ENCODE measurements around the gene ARHGAP26. TPM values are rescaled to one million over a fixed set of nuclear protein-coding genes. Genes with fewer than 3 reads are reported as not detected.

ARHGAP26 gene
- total and polyA plus RNA-seq, 2 of the 4 experiments (the other 2 are of a cell fraction): 0.54 to 0.56 TPM

DNA sequence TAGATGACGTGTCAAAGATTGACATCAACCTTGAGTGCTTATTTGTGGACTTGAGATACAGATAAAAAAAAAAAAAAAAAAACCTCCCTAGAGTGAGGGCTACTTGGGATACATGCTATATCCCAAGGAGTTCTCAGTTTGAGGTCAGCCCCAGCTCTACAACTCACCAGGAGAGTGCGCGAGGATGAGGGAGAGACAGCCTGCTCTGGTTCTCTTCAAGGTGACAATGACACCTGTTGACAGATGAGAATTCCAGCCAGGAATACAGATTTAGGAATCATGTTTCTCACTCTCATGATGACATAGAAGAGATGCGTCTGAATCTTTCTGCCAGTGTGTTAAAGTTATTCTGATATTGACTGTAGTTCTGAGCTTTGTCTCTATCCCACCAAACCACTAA lies 24.9 kb upstream of the ARHGAP26 start:
- BruUV-seq (replicated peaks): no TSS peak
- Histone ChIP-seq H2BK5ac (ENCODE audit: low read depth, low read length, poor library complexity, severe bottlenecking) (no peak overlapping the region), H4K5ac (ENCODE audit: low read depth, low read length) (no peak overlapping the region), H3K23ac (ENCODE audit: low read depth, low read length) (no peak overlapping the region), H2AK5ac (ENCODE audit: low read depth, low read length) (no peak overlapping the region), H3K27me3 (ENCODE audit: control insufficient read depth, insufficient read depth, low read length) (peaks cover 7% of the 10 kb centered on the region), H3K14ac (replicated peaks; ENCODE audit: low read depth, low read length) (no peak overlapping the region), H3K79me1 (ENCODE audit: low read depth in 1 of 2, low read length in 2 of 2) (no peaks in the 10 kb centered on the region), H2AK9ac (replicated peaks; ENCODE audit: low read depth, low read length, poor library complexity) (no peak overlapping the region), H3K56ac (ENCODE audit: extremely low read depth, insufficient read depth, low read length) (no peak overlapping the region), H4K20me1 (ENCODE audit: insufficient read depth, low read length) (no peaks in the 10 kb centered on the region), H3K4ac (ENCODE audit: low read depth, low read length) (no peak overlapping the region), H2BK15ac (ENCODE audit: low read depth, low read length) (no peak overlapping the region), H3K9me1 (ENCODE audit: insufficient read depth, low read length) (0 out of 2 replicates have a peak, but pooled peaks cover 3% of the 10 kb centered on the region), H3K27ac (ENCODE audit: insufficient read depth, low read length) (no peak overlapping the region), H3K18ac (ENCODE audit: low read depth, low read length) (no peak overlapping the region), H2AFZ (replicated peaks; ENCODE audit: low read length, poor library complexity) (no peak overlapping the region), H3K9me3 (ENCODE audit: control insufficient read depth, insufficient read depth, low read length) (no peaks in the 10 kb centered on the region), H3K4me1 (ENCODE audit: control insufficient read depth, insufficient read depth, low read length) (peaks cover 7% of the 10 kb centered on the region), H4K91ac (ENCODE audit: insufficient read depth, low read depth, low read length) (no peak overlapping the region), H2BK20ac (ENCODE audit: low read depth, low read length) (no peak overlapping the region), H4K8ac (ENCODE audit: low read depth in 2 of 2, low read length in 2 of 2) (no peak overlapping the region), H3K4me3 (ENCODE audit: insufficient read depth, low read depth, low read length) (no peak overlapping the region), H3K4me2 (ENCODE audit: low read depth, low read length) (no peak overlapping the region), H3K36me3 (ENCODE audit: control insufficient read depth, insufficient read depth, low read length) (no peaks in the 10 kb centered on the region), H3K9ac (ENCODE audit: low read depth, low read length) (no peak overlapping the region), H2BK120ac (ENCODE audit: low read depth, low read length) (no peak overlapping the region)
- dilution Hi-C loops (cut with HindIII; ENCODE audit: low sequenced_read_pairs, unreplicated experiment) (no loop called here), intact Hi-C loops (cut with micrococcal nuclease) (no loop called here), in situ Hi-C loops (cut with MboI; ENCODE audit: low sequenced_read_pairs) (no loop called here)
- CTCF ChIA-PET: no interaction called here
- no peak for ATAC-seq (ENCODE audit: low read depth)
- DNase-seq: no peak
- WGBS, 2 experiments (ENCODE audit: extremely low coverage in 2 of 2, insufficient read length in 1 of 2): no CpG with 5 or more reads among the region's 4 CpGs
- POLR2A ChIA-PET (ENCODE audit: unreplicated experiment): no interaction called here
- TF ChIP-seq, protein P1, sequence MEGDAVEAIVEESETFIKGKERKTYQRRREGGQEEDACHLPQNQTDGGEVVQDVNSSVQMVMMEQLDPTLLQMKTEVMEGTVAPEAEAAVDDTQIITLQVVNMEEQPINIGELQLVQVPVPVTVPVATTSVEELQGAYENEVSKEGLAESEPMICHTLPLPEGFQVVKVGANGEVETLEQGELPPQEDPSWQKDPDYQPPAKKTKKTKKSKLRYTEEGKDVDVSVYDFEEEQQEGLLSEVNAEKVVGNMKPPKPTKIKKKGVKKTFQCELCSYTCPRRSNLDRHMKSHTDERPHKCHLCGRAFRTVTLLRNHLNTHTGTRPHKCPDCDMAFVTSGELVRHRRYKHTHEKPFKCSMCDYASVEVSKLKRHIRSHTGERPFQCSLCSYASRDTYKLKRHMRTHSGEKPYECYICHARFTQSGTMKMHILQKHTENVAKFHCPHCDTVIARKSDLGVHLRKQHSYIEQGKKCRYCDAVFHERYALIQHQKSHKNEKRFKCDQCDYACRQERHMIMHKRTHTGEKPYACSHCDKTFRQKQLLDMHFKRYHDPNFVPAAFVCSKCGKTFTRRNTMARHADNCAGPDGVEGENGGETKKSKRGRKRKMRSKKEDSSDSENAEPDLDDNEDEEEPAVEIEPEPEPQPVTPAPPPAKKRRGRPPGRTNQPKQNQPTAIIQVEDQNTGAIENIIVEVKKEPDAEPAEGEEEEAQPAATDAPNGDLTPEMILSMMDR (conservative IDR thresholded peaks at IDR 0.05; ENCODE audit: low read depth, low read length): no peak
- no peak for TF ChIP-seq RCOR1 (IDR thresholded peaks at IDR 0.05; ENCODE audit: insufficient replicate concordance, low read length)
- no peak for TF ChIP-seq RAD21 (IDR thresholded peaks at IDR 0.05; ENCODE audit: low read length)
- no peak for TF ChIP-seq CHD1 (IDR thresholded peaks at IDR 0.05; ENCODE audit: low read depth, low read length)
- no peak for TF ChIP-seq SMC3 (IDR thresholded peaks at IDR 0.05; ENCODE audit: low read depth, low read length)
